OCI-LY7 (cell line): ENCODE results near the gene CFAP99.

ENCODE experiments used
- CTCF ChIP-seq: fragments of 200-600 bp; sonication (generic); conservative IDR thresholded peaks from 2 replicates; pipeline ENCODE4 v1.5.1; 2014; ENCODE audit warnings: mild to moderate bottlenecking, antibody characterized with exemption, low read length, moderate library complexity, mixed read lengths
- EZH2phosphoT487 ChIP-seq: fragments of 200-600 bp; sonication (generic); IDR thresholded peaks from 2 replicates; pipeline ENCODE4 v1.6.1; 2018; ENCODE audit warnings: low read depth, borderline replicate concordance, mild to moderate bottlenecking, mixed run types, antibody characterized with exemption, low read length, moderate library complexity, mixed read lengths

DNA sequence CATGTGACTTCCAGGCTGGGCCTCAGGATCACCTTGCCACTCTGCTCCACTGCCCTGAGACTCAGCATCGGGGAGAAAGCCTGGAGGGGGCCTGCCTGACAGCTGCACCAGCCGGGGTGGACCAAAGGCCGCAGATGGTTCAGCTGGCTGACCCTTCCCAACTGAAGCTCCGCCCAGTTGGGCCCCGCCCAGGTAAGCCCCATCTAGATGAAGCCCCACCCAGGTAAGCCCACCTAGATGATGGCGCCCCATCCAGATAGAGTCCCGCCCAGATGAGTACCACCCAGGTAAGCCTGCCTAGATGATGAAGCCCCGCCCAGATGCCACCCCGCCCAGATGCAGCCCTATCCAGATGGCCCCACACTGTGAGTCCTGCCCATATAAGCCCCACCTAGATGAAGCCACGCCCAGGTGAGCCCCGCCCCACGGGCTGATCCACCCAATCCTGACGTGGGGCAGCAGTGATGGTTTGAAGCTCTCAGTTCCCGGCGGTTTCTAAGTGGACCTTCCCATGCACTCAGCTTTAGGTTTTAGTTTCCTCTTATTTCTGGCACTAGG lies 10.3 kb upstream of the CFAP99 start:
- TF ChIP-seq CTCF (no peak), EZH2phosphoT487 (no peak)
